GM19351 (cell line): ENCODE measurements around the gene USP17L30.
"Not testable (repeated sequence)": the region's sequence is repeated elsewhere in the genome, so short reads cannot be mapped to it uniquely, and the experiment has no call there.

Experiments
- ATAC-seq: cut with Tn5 transposase; IDR thresholded peaks from one replicate; pipeline ENCODE4 v1.9.1; 2021; ENCODE audit warnings: mild to moderate bottlenecking, moderate library complexity; ENCODE audit not compliant: unreplicated experiment

The USP17L30 gene, protein sequence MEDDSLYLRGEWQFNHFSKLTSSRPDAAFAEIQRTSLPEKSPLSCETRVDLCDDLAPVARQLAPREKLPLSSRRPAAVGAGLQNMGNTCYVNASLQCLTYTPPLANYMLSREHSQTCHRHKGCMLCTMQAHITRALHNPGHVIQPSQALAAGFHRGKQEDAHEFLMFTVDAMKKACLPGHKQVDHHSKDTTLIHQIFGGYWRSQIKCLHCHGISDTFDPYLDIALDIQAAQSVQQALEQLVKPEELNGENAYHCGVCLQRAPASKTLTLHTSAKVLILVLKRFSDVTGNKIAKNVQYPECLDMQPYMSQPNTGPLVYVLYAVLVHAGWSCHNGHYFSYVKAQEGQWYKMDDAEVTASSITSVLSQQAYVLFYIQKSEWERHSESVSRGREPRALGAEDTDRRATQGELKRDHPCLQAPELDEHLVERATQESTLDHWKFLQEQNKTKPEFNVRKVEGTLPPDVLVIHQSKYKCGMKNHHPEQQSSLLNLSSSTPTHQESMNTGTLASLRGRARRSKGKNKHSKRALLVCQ

DNA sequence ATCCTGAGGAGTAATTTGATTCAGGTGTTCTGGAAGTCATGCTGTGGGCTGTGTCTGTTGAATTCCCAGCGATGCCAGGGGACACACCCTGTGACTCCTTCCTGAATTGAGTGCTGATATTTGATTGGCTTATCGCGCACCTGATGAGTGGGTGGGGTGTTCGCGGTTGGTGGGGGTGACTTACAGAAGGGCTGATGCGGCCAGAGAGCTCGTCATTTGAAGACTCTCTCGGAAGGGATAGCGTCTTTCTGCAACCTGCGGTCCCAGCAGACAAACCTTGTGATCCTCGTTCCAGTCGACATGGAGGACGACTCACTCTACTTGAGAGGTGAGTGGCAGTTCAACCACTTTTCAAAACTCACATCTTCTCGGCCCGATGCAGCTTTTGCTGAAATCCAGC lies at the start of gene USP17L30:
Gene USP17L30 (plus strand): TSS at position 301 of the 400 bp plus-strand sequence. CDS start 0 bp downstream, at position 301.
- not testable (repeated sequence) for ATAC-seq

DNA sequence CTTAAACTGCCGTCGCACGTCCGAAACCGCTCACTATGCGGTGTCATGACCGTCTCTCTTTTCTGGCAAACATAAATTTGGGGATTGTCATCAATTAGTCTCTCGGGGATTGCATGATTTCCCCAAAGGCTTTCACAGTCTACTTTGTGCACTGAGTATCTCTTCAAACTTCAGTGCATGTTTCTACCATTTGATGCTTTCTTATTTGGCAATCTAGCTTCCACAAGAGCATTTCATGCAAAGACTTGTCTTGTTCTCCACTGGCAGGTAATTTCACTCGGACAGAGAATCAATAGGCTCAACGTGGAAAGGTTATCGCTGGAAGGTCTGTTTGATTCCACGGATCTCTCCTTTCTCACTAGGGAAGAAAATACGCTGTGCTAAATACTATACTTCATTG lies 38.7 kb upstream of the USP17L30 start:
- ATAC-seq = not testable (repeated sequence)

DNA sequence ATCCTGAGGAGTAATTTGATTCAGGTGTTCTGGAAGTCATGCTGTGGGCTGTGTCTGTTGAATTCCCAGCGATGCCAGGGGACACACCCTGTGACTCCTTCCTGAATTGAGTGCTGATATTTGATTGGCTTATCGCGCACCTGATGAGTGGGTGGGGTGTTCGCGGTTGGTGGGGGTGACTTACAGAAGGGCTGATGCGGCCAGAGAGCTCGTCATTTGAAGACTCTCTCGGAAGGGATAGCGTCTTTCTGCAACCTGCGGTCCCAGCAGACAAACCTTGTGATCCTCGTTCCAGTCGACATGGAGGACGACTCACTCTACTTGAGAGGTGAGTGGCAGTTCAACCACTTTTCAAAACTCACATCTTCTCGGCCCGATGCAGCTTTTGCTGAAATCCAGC lies 38.1 kb upstream of the USP17L30 start, which contains the start of gene USP17L24:
Gene USP17L24 (plus strand): TSS at position 301 of the 400 bp plus-strand sequence. CDS start 0 bp downstream, at position 301.
- ATAC-seq = not testable (repeated sequence)

DNA sequence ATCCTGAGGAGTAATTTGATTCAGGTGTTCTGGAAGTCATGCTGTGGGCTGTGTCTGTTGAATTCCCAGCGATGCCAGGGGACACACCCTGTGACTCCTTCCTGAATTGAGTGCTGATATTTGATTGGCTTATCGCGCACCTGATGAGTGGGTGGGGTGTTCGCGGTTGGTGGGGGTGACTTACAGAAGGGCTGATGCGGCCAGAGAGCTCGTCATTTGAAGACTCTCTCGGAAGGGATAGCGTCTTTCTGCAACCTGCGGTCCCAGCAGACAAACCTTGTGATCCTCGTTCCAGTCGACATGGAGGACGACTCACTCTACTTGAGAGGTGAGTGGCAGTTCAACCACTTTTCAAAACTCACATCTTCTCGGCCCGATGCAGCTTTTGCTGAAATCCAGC lies 33.3 kb upstream of the USP17L30 start, which contains the start of gene USP17L25:
Gene USP17L25 (plus strand): TSS at position 301 of the 400 bp plus-strand sequence. CDS start 0 bp downstream, at position 301.
- not testable (repeated sequence) for ATAC-seq

DNA sequence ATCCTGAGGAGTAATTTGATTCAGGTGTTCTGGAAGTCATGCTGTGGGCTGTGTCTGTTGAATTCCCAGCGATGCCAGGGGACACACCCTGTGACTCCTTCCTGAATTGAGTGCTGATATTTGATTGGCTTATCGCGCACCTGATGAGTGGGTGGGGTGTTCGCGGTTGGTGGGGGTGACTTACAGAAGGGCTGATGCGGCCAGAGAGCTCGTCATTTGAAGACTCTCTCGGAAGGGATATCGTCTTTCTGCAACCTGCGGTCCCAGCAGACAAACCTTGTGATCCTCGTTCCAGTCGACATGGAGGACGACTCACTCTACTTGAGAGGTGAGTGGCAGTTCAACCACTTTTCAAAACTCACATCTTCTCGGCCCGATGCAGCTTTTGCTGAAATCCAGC lies 28.6 kb upstream of the USP17L30 start, which contains the start of gene USP17L26:
Gene USP17L26 (plus strand): TSS at position 301 of the 400 bp plus-strand sequence. CDS start 0 bp downstream, at position 301.
- ATAC-seq = not testable (repeated sequence)

DNA sequence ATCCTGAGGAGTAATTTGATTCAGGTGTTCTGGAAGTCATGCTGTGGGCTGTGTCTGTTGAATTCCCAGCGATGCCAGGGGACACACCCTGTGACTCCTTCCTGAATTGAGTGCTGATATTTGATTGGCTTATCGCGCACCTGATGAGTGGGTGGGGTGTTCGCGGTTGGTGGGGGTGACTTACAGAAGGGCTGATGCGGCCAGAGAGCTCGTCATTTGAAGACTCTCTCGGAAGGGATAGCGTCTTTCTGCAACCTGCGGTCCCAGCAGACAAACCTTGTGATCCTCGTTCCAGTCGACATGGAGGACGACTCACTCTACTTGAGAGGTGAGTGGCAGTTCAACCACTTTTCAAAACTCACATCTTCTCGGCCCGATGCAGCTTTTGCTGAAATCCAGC lies 23.8 kb upstream of the USP17L30 start, which contains the start of gene USP17L5:
Gene USP17L5 (plus strand): TSS at position 301 of the 400 bp plus-strand sequence. CDS start 0 bp downstream, at position 301.
- ATAC-seq = not testable (repeated sequence)

DNA sequence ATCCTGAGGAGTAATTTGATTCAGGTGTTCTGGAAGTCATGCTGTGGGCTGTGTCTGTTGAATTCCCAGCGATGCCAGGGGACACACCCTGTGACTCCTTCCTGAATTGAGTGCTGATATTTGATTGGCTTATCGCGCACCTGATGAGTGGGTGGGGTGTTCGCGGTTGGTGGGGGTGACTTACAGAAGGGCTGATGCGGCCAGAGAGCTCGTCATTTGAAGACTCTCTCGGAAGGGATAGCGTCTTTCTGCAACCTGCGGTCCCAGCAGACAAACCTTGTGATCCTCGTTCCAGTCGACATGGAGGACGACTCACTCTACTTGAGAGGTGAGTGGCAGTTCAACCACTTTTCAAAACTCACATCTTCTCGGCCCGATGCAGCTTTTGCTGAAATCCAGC lies 19.1 kb upstream of the USP17L30 start, which contains the start of gene USP17L27:
Gene USP17L27 (plus strand): TSS at position 301 of the 400 bp plus-strand sequence. CDS start 0 bp downstream, at position 301.
- not testable (repeated sequence) for ATAC-seq

DNA sequence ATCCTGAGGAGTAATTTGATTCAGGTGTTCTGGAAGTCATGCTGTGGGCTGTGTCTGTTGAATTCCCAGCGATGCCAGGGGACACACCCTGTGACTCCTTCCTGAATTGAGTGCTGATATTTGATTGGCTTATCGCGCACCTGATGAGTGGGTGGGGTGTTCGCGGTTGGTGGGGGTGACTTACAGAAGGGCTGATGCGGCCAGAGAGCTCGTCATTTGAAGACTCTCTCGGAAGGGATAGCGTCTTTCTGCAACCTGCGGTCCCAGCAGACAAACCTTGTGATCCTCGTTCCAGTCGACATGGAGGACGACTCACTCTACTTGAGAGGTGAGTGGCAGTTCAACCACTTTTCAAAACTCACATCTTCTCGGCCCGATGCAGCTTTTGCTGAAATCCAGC lies 14.3 kb upstream of the USP17L30 start, which contains the start of gene USP17L28:
Gene USP17L28 (plus strand): TSS at position 301 of the 400 bp plus-strand sequence. CDS start 0 bp downstream, at position 301.
- ATAC-seq = not testable (repeated sequence)

DNA sequence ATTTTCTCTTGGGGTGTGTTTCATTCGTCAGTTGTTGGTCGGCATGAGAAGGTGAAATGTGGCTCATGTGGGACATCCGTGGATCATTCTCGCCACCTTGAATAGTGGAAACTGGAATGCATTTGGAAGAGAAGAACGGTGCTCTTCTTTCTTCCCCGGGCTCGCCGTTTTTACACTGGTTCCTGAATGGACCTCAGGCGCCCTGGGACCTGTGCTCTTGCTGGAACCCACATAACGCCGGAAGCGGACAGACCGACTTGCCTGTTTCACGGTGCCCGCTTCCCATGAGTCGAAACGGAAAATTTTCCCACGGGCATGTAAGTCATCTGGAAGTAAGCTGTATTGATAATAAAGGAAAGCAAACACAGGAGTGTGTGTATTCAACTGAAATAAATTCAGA lies 12.1 kb upstream of the USP17L30 start:
- not testable (repeated sequence) for ATAC-seq

DNA sequence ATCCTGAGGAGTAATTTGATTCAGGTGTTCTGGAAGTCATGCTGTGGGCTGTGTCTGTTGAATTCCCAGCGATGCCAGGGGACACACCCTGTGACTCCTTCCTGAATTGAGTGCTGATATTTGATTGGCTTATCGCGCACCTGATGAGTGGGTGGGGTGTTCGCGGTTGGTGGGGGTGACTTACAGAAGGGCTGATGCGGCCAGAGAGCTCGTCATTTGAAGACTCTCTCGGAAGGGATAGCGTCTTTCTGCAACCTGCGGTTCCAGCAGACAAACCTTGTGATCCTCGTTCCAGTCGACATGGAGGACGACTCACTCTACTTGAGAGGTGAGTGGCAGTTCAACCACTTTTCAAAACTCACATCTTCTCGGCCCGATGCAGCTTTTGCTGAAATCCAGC lies 9.6 kb upstream of the USP17L30 start, which contains the start of gene USP17L29:
Gene USP17L29 (plus strand): TSS at position 301 of the 400 bp plus-strand sequence. CDS start 0 bp downstream, at position 301.
- not testable (repeated sequence) for ATAC-seq

DNA sequence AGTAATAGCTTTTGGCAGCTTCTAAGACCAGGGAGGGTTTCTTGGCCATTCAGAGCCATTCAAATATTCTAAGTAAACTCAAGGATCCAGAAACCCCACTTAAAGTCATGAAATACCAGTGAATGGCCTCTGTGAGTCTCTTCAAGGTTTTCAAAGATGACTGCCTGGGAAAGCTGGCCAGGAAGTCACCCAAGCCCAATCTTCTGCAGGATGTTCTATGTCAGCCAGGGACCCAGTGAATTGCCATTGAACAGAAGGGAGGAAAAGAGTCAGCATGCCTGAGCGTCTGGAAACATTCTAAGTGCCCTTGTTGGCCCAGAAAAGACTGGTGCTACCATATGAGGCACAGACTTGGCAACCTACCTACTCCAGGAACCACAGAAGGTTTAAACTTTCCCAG lies 17.0 kb downstream of the USP17L30 start:
- ATAC-seq = not testable (repeated sequence)

DNA sequence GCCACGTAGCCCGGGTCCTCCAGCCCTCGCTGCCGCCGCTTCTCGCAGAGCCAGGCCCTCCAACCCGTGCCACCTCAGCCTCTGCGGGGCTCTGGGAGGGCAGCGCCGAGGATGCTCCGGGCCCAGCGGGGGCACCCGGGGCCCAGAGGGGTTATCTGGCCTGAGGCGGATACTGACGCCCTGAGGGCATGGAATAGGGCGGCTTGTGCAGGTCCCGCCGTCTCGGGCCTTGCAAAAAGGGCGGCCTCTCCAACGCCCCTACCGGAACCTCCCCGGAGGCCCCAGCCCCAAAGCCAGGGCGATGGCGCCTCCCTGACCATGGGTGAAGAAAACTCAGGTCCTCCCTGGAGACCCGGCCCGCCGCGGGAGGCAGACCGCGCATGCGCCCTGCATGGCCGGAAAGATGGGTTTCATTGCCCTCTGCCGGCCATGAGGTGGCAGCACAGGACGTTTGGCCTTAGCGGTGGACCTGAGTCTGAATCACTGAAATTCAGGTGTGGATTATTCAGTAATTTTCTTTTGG lies 18.1 kb downstream of the USP17L30 start:
- not testable (repeated sequence) for ATAC-seq

DNA sequence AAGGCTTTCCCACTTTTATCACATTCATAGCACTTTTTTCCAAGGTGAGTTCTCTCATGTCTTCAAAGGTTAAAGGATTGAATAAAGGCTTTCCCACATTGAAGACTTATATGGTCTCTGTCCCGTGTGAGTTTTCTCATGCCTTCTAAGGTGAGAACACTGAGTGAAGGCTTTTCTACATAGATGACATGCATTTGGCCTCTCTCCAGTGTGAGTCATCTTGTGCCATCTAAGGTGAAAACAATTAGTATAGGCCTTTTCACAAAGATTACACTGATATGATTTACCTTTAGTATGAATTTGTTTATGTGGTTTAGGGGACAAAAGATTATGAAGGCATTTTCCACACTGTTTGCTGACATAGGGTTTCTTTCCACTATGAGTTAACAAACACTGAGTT lies 21.2 kb downstream of the USP17L30 start:
- ATAC-seq = no peak

DNA sequence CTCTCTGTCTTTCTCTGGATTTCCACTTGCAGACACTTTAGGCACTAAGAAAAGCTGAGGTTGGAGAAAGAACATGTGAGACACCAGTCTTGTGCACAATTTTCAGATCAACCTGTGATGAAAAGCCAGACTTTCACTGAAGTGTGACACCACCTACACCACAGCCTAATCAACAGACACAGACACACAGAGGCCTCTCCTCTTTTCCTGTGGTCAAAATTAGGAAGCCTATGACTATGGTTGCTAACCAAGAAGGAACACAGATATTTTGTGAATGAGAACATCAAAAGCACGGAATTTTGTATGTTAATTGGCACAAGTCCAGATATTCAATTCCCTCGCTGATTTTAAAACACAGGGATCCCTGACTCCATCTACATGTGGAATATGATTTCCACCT lies 26.1 kb downstream of the USP17L30 start:
- ATAC-seq = not testable (repeated sequence)

DNA sequence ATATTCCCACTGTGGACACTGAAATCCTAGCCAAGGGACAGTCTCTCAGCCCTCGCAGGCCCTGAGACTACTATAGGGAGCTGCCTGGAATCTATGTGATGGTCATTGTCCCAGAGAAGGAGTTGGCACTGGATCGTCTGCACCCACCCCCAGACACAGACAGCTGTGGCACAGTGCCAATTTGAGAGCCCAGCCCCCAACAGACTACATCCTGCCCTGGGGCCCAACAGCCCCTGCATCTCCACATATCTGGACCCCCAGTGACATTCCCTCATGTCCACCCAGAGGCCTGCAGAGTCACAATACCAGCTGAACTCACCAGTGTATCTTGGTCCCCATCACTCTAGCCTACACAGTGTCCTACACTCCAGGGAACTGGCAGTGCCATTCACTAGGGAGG lies 42.8 kb downstream of the USP17L30 start:
- not testable (repeated sequence) for ATAC-seq

DNA sequence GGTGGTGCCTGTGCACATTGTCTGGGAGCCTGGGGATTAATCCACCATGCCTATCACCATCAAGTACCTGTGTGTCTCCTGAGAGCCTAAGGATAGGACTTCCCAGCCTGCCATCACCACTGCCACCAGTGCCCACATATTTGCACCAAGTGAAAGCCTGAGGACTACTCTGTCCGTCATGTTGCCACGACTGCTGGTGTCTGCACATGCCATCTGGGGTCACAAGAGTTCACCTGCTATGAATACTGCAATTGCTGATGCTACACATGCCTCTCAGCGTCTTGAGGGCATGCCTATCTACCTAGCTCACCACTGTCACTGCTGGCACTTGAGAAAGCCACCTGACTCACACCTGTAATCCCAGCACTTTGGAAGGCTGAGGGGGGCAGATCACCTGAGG lies 43.6 kb downstream of the USP17L30 start:
- not testable (repeated sequence) for ATAC-seq

DNA sequence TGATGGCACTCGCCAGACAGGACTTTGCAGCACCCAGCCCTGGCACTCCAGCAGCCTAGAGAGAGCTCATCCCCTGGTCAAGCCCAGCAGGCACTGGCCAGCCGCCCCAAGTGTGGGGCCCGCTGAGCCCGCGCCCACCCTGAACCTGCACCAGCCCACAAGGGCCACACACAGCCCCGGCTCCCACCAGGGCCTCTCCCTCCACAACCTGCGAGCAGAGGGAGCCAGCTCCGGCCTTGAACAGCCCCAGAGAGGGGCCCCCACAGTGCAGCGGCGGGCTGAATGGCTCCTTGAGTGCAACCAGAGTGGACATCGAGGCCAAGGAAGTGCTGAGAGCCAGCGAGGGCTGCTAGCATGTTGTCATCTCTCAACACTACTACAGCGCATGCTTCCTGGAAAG lies 46.9 kb downstream of the USP17L30 start:
- ATAC-seq = no peak
